SK-N-SH (cell line): ENCODE data around the gene DSCAML1.

ENCODE experiments used
- EP300 ChIP-seq, 2 experiments: IDR thresholded peaks; 2 replicates each; pipeline versions ENCODE4 v1.4.0 to v1.6.1; 2012; ENCODE audit warnings: borderline replicate concordance in 1 of 2, low read depth in 1 of 2, low read length in 1 of 2
- JUND ChIP-seq: IDR thresholded peaks from 2 replicates; pipeline ENCODE4 v1.4.0; 2012
- POLR2AphosphoS5 ChIP-seq: IDR thresholded peaks from 2 replicates; pipeline ENCODE4 v1.6.1; 2012; ENCODE audit warnings: low read depth, low read length
- RFX5 ChIP-seq: IDR thresholded peaks from 2 replicates; pipeline ENCODE4 v1.6.1; 2012; ENCODE audit warnings: mild to moderate bottlenecking, improper control_type of control experiment, low read length
- RXRA ChIP-seq: IDR thresholded peaks from 2 replicates; pipeline ENCODE4 v1.4.0; 2012; ENCODE audit warnings: low read depth, mild to moderate bottlenecking, borderline replicate concordance
- SIN3A ChIP-seq: IDR thresholded peaks from 2 replicates; pipeline ENCODE4 v1.6.1; 2012; ENCODE audit warnings: low read depth, mild to moderate bottlenecking, low read length, moderate library complexity, borderline replicate concordance
- SMC3 ChIP-seq: IDR thresholded peaks from 2 replicates; pipeline ENCODE4 v1.6.1; 2012; ENCODE audit warnings: low read depth, low read length, improper control_type of control experiment
- TAF1 ChIP-seq: IDR thresholded peaks from 2 replicates; pipeline ENCODE4 v1.6.1; 2012; ENCODE audit warnings: low read depth, mild to moderate bottlenecking, low read length, moderate library complexity, borderline replicate concordance
- TF ChIP-seq, protein P1 (sequence below): fragments of 200-600 bp; sonication (generic); IDR thresholded peaks from 2 replicates; pipeline ENCODE4 v1.6.1; 2017; ENCODE audit warnings: antibody characterized with exemption, mild to moderate bottlenecking, moderate library complexity
- TF ChIP-seq, protein P2 (sequence below): IDR thresholded peaks from 2 replicates; pipeline ENCODE4 v1.4.0; 2012; ENCODE audit warnings: low read depth, borderline replicate concordance

DNA sequence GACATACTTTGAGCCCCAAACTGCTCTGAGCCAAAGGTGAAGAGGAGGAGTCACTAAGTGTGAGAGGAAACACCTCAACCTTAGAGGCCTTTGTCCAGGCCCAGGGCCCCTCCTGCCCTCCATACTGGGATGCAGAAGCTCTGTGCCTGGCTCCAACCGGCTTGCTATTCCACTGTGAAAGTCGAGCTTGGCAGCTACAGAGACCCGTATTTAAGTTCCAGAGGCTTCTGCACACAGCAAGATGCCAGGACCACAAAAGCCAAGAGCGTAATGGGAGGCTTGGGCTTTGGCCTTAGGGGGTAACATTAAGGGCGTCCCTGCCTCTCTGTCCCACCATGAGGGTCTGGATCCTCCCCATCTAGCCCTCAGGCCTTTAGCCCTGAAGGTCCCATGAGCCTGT is 31.9 kb downstream of the DSCAML1 start:
- TF ChIP-seq, protein P1, sequence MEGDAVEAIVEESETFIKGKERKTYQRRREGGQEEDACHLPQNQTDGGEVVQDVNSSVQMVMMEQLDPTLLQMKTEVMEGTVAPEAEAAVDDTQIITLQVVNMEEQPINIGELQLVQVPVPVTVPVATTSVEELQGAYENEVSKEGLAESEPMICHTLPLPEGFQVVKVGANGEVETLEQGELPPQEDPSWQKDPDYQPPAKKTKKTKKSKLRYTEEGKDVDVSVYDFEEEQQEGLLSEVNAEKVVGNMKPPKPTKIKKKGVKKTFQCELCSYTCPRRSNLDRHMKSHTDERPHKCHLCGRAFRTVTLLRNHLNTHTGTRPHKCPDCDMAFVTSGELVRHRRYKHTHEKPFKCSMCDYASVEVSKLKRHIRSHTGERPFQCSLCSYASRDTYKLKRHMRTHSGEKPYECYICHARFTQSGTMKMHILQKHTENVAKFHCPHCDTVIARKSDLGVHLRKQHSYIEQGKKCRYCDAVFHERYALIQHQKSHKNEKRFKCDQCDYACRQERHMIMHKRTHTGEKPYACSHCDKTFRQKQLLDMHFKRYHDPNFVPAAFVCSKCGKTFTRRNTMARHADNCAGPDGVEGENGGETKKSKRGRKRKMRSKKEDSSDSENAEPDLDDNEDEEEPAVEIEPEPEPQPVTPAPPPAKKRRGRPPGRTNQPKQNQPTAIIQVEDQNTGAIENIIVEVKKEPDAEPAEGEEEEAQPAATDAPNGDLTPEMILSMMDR = no peak
- no peak for TF ChIP-seq TAF1
- TF ChIP-seq, protein P2, sequence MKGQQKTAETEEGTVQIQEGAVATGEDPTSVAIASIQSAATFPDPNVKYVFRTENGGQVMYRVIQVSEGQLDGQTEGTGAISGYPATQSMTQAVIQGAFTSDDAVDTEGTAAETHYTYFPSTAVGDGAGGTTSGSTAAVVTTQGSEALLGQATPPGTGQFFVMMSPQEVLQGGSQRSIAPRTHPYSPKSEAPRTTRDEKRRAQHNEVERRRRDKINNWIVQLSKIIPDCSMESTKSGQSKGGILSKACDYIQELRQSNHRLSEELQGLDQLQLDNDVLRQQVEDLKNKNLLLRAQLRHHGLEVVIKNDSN = no peak
- TF ChIP-seq POLR2AphosphoS5 = no peak
- TF ChIP-seq SMC3 = no peak
- TF ChIP-seq JUND = no peak
- TF ChIP-seq SIN3A = no peak
- no peak for TF ChIP-seq RXRA
- TF ChIP-seq RFX5 = no peak
- no peak for TF ChIP-seq EP300 (IDR thresholded peaks at IDR 0.05; ENCODE audit: borderline replicate concordance in 1 of 2, low read depth in 1 of 2, low read length in 1 of 2)
